ENCODE data around the gene MPIG6B.
A peak's percentile ranks its signal among the peaks of the same experiment; 100 is the strongest.

Gene MPIG6B

DNA sequence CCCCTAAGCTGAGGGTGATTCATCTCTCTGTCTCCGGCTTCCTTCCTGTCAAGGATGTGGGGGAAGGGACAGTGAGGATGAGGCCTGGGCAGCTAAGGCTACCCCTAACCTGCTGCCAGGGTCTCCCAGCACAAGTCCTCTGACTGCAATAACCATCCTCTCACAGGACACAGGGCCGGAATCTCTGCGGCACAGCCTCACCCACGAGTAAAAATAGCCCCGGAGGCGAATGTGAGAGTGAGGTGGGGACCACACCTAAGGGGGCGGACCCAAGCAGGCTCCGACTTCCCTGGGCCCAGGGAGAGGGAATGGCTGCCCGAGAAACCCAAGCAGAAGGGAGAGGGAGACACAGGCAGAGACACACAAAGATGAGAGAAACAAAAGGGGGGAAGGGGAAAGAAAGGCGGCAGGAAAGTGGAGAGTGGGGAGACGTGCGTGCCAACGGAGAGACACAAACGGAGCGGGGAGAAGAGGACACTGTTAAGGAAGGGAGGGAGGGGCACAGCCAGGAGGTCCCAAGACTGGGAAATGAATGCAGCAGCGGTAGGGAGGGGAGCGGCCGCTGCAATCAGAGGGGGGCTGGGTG is 11.7 kb downstream of the MPIG6B start (continued):
- TF ChIP-seq, protein P1, sequence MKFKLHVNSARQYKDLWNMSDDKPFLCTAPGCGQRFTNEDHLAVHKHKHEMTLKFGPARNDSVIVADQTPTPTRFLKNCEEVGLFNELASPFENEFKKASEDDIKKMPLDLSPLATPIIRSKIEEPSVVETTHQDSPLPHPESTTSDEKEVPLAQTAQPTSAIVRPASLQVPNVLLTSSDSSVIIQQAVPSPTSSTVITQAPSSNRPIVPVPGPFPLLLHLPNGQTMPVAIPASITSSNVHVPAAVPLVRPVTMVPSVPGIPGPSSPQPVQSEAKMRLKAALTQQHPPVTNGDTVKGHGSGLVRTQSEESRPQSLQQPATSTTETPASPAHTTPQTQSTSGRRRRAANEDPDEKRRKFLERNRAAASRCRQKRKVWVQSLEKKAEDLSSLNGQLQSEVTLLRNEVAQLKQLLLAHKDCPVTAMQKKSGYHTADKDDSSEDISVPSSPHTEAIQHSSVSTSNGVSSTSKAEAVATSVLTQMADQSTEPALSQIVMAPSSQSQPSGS (tag by site-specific recombination; IDR thresholded peaks at IDR 0.05; ENCODE audit: low read depth): no peak
- TF ChIP-seq, protein P2, sequence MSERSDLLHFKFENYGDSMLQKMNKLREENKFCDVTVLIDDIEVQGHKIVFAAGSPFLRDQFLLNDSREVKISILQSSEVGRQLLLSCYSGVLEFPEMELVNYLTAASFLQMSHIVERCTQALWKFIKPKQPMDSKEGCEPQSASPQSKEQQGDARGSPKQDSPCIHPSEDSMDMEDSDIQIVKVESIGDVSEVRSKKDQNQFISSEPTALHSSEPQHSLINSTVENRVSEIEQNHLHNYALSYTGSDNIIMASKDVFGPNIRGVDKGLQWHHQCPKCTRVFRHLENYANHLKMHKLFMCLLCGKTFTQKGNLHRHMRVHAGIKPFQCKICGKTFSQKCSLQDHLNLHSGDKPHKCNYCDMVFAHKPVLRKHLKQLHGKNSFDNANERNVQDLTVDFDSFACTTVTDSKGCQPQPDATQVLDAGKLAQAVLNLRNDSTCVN (tag by site-specific recombination; optimal IDR thresholded peaks at IDR 0.05): peak; percentile 11
- no peak for TF ChIP-seq ZNF391 (tag by site-specific recombination; IDR thresholded peaks at IDR 0.05; ENCODE audit: borderline replicate concordance, low read depth)
- TF ChIP-seq GLIS2 (tag by site-specific recombination; IDR thresholded peaks at IDR 0.05): peak; percentile 96
- TF ChIP-seq, protein P3, sequence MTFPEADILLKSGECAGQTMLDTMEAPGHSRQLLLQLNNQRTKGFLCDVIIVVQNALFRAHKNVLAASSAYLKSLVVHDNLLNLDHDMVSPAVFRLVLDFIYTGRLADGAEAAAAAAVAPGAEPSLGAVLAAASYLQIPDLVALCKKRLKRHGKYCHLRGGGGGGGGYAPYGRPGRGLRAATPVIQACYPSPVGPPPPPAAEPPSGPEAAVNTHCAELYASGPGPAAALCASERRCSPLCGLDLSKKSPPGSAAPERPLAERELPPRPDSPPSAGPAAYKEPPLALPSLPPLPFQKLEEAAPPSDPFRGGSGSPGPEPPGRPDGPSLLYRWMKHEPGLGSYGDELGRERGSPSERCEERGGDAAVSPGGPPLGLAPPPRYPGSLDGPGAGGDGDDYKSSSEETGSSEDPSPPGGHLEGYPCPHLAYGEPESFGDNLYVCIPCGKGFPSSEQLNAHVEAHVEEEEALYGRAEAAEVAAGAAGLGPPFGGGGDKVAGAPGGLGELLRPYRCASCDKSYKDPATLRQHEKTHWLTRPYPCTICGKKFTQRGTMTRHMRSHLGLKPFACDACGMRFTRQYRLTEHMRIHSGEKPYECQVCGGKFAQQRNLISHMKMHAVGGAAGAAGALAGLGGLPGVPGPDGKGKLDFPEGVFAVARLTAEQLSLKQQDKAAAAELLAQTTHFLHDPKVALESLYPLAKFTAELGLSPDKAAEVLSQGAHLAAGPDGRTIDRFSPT (tag by site-specific recombination; IDR thresholded peaks at IDR 0.05): peak; percentile 88
- TF ChIP-seq ZNF16 (tag by site-specific recombination; IDR thresholded peaks at IDR 0.05; ENCODE audit: low read depth): no peak
- TF ChIP-seq, protein P4, sequence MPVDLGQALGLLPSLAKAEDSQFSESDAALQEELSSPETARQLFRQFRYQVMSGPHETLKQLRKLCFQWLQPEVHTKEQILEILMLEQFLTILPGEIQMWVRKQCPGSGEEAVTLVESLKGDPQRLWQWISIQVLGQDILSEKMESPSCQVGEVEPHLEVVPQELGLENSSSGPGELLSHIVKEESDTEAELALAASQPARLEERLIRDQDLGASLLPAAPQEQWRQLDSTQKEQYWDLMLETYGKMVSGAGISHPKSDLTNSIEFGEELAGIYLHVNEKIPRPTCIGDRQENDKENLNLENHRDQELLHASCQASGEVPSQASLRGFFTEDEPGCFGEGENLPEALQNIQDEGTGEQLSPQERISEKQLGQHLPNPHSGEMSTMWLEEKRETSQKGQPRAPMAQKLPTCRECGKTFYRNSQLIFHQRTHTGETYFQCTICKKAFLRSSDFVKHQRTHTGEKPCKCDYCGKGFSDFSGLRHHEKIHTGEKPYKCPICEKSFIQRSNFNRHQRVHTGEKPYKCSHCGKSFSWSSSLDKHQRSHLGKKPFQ (tag by site-specific recombination; IDR thresholded peaks at IDR 0.05): no peak
- no peak for TF ChIP-seq ZNF670 (tag by site-specific recombination; IDR thresholded peaks at IDR 0.05; ENCODE audit: low read depth)
- no peak for TF ChIP-seq TRIM28 (IDR thresholded peaks at IDR 0.05; ENCODE audit: borderline replicate concordance, low read length)
- TF ChIP-seq IKZF3 (tag by site-specific recombination; IDR thresholded peaks at IDR 0.05): peak; percentile 52
- TF ChIP-seq ZNF777 (tag by site-specific recombination; IDR thresholded peaks at IDR 0.05; ENCODE audit: borderline replicate concordance): no peak
- no peak for TF ChIP-seq ZNF548 (tag by site-specific recombination; IDR thresholded peaks at IDR 0.05)
- peak; percentile 45; the same call in 1 of the 2 replicates for TF ChIP-seq ZNF24 (tag by site-specific recombination; IDR thresholded peaks at IDR 0.05)
- no peak for TF ChIP-seq ZNF350 (tag by site-specific recombination; IDR thresholded peaks at IDR 0.05)
- TF ChIP-seq, protein P5, sequence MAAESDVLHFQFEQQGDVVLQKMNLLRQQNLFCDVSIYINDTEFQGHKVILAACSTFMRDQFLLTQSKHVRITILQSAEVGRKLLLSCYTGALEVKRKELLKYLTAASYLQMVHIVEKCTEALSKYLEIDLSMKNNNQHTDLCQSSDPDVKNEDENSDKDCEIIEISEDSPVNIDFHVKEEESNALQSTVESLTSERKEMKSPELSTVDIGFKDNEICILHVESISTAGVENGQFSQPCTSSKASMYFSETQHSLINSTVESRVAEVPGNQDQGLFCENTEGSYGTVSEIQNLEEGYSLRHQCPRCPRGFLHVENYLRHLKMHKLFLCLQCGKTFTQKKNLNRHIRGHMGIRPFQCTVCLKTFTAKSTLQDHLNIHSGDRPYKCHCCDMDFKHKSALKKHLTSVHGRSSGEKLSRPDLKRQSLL (tag by site-specific recombination; IDR thresholded peaks at IDR 0.05): no peak
- TF ChIP-seq, protein P6, sequence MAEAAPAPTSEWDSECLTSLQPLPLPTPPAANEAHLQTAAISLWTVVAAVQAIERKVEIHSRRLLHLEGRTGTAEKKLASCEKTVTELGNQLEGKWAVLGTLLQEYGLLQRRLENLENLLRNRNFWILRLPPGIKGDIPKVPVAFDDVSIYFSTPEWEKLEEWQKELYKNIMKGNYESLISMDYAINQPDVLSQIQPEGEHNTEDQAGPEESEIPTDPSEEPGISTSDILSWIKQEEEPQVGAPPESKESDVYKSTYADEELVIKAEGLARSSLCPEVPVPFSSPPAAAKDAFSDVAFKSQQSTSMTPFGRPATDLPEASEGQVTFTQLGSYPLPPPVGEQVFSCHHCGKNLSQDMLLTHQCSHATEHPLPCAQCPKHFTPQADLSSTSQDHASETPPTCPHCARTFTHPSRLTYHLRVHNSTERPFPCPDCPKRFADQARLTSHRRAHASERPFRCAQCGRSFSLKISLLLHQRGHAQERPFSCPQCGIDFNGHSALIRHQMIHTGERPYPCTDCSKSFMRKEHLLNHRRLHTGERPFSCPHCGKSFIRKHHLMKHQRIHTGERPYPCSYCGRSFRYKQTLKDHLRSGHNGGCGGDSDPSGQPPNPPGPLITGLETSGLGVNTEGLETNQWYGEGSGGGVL (tag by site-specific recombination; IDR thresholded peaks at IDR 0.05): peak; percentile 80
- TF ChIP-seq ZNF404 (tag by site-specific recombination; IDR thresholded peaks at IDR 0.05): no peak
- peak; percentile 96 for TF ChIP-seq ZNF341 (tag by site-specific recombination; IDR thresholded peaks at IDR 0.05; ENCODE audit: low read depth)
- TF ChIP-seq RBAK (tag by site-specific recombination; IDR thresholded peaks at IDR 0.05): no peak
- TF ChIP-seq ZNF311 (tag by site-specific recombination; IDR thresholded peaks at IDR 0.05; ENCODE audit: borderline replicate concordance): no peak
- TF ChIP-seq, protein P7, sequence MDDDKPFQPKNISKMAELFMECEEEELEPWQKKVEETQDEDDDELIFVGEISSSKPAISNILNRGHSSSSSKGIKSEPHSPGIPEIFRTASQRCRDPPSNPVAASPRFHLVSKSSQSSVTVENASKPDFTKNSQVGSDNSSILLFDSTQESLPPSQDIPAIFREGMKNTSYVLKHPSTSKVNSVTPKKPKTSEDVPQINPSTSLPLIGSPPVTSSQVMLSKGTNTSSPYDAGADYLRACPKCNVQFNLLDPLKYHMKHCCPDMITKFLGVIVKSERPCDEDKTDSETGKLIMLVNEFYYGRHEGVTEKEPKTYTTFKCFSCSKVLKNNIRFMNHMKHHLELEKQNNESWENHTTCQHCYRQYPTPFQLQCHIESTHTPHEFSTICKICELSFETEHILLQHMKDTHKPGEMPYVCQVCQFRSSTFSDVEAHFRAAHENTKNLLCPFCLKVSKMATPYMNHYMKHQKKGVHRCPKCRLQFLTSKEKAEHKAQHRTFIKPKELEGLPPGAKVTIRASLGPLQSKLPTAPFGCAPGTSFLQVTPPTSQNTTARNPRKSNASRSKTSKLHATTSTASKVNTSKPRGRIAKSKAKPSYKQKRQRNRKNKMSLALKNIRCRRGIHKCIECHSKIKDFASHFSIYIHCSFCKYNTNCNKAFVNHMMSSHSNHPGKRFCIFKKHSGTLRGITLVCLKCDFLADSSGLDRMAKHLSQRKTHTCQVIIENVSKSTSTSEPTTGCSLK (tag by site-specific recombination; IDR thresholded peaks at IDR 0.05): no peak
- peak; percentile 51 for TF ChIP-seq ZXDB (tag by site-specific recombination; IDR thresholded peaks at IDR 0.05)
- TF ChIP-seq ZNF354C (tag by site-specific recombination; IDR thresholded peaks at IDR 0.05; ENCODE audit: borderline replicate concordance, low read depth): no peak
- TF ChIP-seq ZBTB48 (tag by site-specific recombination; IDR thresholded peaks at IDR 0.05): peak; percentile 95
- TF ChIP-seq, protein P8, sequence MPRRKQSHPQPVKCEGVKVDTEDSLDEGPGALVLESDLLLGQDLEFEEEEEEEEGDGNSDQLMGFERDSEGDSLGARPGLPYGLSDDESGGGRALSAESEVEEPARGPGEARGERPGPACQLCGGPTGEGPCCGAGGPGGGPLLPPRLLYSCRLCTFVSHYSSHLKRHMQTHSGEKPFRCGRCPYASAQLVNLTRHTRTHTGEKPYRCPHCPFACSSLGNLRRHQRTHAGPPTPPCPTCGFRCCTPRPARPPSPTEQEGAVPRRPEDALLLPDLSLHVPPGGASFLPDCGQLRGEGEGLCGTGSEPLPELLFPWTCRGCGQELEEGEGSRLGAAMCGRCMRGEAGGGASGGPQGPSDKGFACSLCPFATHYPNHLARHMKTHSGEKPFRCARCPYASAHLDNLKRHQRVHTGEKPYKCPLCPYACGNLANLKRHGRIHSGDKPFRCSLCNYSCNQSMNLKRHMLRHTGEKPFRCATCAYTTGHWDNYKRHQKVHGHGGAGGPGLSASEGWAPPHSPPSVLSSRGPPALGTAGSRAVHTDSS (tag by site-specific recombination; IDR thresholded peaks at IDR 0.05): no peak
- TF ChIP-seq ZNF132 (tag by site-specific recombination; IDR thresholded peaks at IDR 0.05; ENCODE audit: borderline replicate concordance): no peak
